MM.1S (cell line): ENCODE results near the gene CCDC134.

Source experiments
- DNase-seq: peaks from one replicate; pipeline ENCODE4 v3.0.0-alpha.2; 2015
- H2AFZ ChIP-seq: fragments of 300-600 bp; sonication (generic); 2 replicates; pipeline ENCODE4 v1.6.0; 2016; ENCODE audit warnings: antibody characterized with exemption, low read length
- H3F3A ChIP-seq: fragments of 300-600 bp; sonication (generic); 2 replicates; pipeline ENCODE4 v1.6.1; 2016; ENCODE audit warnings: mild to moderate bottlenecking, antibody characterized with exemption, low read length, moderate library complexity, mixed read lengths; ENCODE audit not compliant: insufficient read depth
- H3K27ac ChIP-seq: fragments of 300-600 bp; sonication (generic); 2 replicates; pipeline ENCODE4 v1.5.1; 2016; ENCODE audit warnings: mild to moderate bottlenecking, low read length
- H3K27me3 ChIP-seq: fragments of 300-600 bp; sonication (generic); replicated peaks from 2 replicates; pipeline ENCODE4 v1.6.0; 2016; ENCODE audit warnings: low read length; ENCODE audit not compliant: insufficient read depth
- H3K36me3 ChIP-seq: fragments of 300-600 bp; sonication (generic); replicated peaks from 2 replicates; pipeline ENCODE4 v1.6.1; 2016; ENCODE audit warnings: mild to moderate bottlenecking, low read length, mixed read lengths; ENCODE audit not compliant: insufficient read depth
- H3K4me1 ChIP-seq: fragments of 300-600 bp; sonication (generic); 2 replicates; pipeline ENCODE4 v1.6.1; 2016; ENCODE audit warnings: low read length, mixed read lengths
- H3K4me2 ChIP-seq: fragments of 300-600 bp; sonication (generic); 2 replicates; pipeline ENCODE4 v1.6.0; 2016; ENCODE audit warnings: low read depth, low read length
- H3K4me3 ChIP-seq: fragments of 300-600 bp; sonication (generic); 2 replicates; pipeline ENCODE4 v1.5.1; 2016; ENCODE audit warnings: low read length, mixed read lengths
- H3K79me2 ChIP-seq: fragments of 300-600 bp; sonication (generic); 2 replicates; pipeline ENCODE4 v1.6.1; 2016; ENCODE audit warnings: mixed run types, low read length, mixed read lengths
- H3K9ac ChIP-seq: fragments of 300-600 bp; sonication (generic); 2 replicates; pipeline ENCODE4 v1.6.1; 2016; ENCODE audit warnings: low read length, mixed read lengths
- H3K9me2 ChIP-seq: fragments of 300-600 bp; sonication (generic); replicated peaks from 2 replicates; pipeline ENCODE4 v1.6.1; 2016; ENCODE audit warnings: mild to moderate bottlenecking, low read length, mixed read lengths; ENCODE audit not compliant: insufficient read depth
- H3K9me3 ChIP-seq: fragments of 300-600 bp; sonication (generic); replicated peaks from 2 replicates; pipeline ENCODE4 v1.6.1; 2016; ENCODE audit warnings: mild to moderate bottlenecking, low read length, mixed read lengths; ENCODE audit not compliant: insufficient read depth
- H4K20me1 ChIP-seq: fragments of 300-600 bp; sonication (generic); 2 replicates; pipeline ENCODE4 v1.6.1; 2016; ENCODE audit warnings: mild to moderate bottlenecking, low read length, moderate library complexity, mixed read lengths; ENCODE audit not compliant: insufficient read depth
- CTCF ChIP-seq: fragments of 300-600 bp; sonication (generic); IDR thresholded peaks from 2 replicates; pipeline ENCODE4 v1.5.1; 2016; ENCODE audit warnings: antibody characterized with exemption, low read length, mixed read lengths
- EZH2 ChIP-seq: fragments of 300-600 bp; sonication (generic); optimal IDR thresholded peaks from 2 replicates; pipeline ENCODE3; 2017; ENCODE audit warnings: low read depth, mild to moderate bottlenecking, antibody characterized with exemption, low read length, mixed read lengths
- EZH2phosphoT487 ChIP-seq: fragments of 300-600 bp; sonication (generic); IDR thresholded peaks from 2 replicates; pipeline ENCODE4 v1.6.1; 2018; ENCODE audit warnings: antibody characterized with exemption, low read length

CCDC134 gene

GRCh38 chr22:41836551-41836950, 36.1 kb downstream of the CCDC134 start:
- Histone ChIP-seq H3K79me2 (peaks cover 89% of the 10 kb centered on the region), H3K4me3 (no peak overlapping the region), H3K27ac (no peak overlapping the region), H3K4me2 (no peak overlapping the region), H2AFZ (no peak overlapping the region), H3K9ac (no peak overlapping the region), H3K9me3 (no peaks in the 10 kb centered on the region), H3K9me2 (no peaks in the 10 kb centered on the region), H3K36me3 (peaks cover 15% of the 10 kb centered on the region; the same call in 1 of the 2 replicates), H3K27me3 (no peaks in the 10 kb centered on the region), H4K20me1 (peaks cover 34% of the 10 kb centered on the region), H3K4me1 (peaks cover 16% of the 10 kb centered on the region), H3F3A (peaks cover 17% of the 10 kb centered on the region)
- no peak for DNase-seq
- no peak for TF ChIP-seq CTCF
- no peak for TF ChIP-seq EZH2phosphoT487
- TF ChIP-seq EZH2, result no peak

GRCh38 chr22:41838842-41839618, 38.6 kb downstream of the CCDC134 start:
- peaks cover 98% of the 10 kb centered on the region for H3K79me2 ChIP-seq
- DNase-seq, result no peak
- no peak overlapping the region for H3K27ac ChIP-seq
- peaks cover 25% of the 10 kb centered on the region for H3K36me3 ChIP-seq
- no peak overlapping the region for H3K9ac ChIP-seq
- H3K4me3 ChIP-seq, result no peak overlapping the region
- peaks cover 8% of the 10 kb centered on the region for H3K4me1 ChIP-seq
- H3K9me2 ChIP-seq, result no peaks in the 10 kb centered on the region
- TF ChIP-seq EZH2phosphoT487 (no peak), CTCF (no peak), EZH2 (no peak)
- no peaks in the 10 kb centered on the region for H3K27me3 ChIP-seq
- H3K9me3 ChIP-seq, result no peaks in the 10 kb centered on the region
- no peak overlapping the region for H3K4me2 ChIP-seq
- H3F3A ChIP-seq, result peaks cover 6% of the 10 kb centered on the region
- H4K20me1 ChIP-seq, result peaks cover 58% of the 10 kb centered on the region
- H2AFZ ChIP-seq, result no peak overlapping the region

GRCh38 chr22:41840216-41840615, 39.7 kb downstream of the CCDC134 start:
- Histone ChIP-seq H3K36me3 (peaks cover 25% of the 10 kb centered on the region), H2AFZ (no peak overlapping the region), H3K9ac (no peak overlapping the region), H3K9me3 (no peaks in the 10 kb centered on the region), H3F3A (no peaks in the 10 kb centered on the region; the same call in 1 of the 2 replicates), H3K79me2 (peaks cover 98% of the 10 kb centered on the region), H3K4me1 (peaks cover 4% of the 10 kb centered on the region), H4K20me1 (peaks cover 69% of the 10 kb centered on the region), H3K9me2 (no peaks in the 10 kb centered on the region), H3K4me3 (no peak overlapping the region), H3K27ac (no peak overlapping the region), H3K4me2 (no peak overlapping the region), H3K27me3 (no peaks in the 10 kb centered on the region)
- no peak for DNase-seq
- TF ChIP-seq EZH2 (no peak), EZH2phosphoT487 (no peak), CTCF (no peak)
